Stomach (tissue), 9 donors: ENCODE measurements around the gene PSME4. TPM values are rescaled to one million over a fixed set of nuclear protein-coding genes. Genes with fewer than 3 reads are reported as not detected.

Experiments used
- DNase-seq, 2 donors: peaks; one replicate each; pipeline versions ENCODE4 v3.0.0 to v3.0.0-alpha.2; 2013 to 2019
- H3K27ac ChIP-seq, 5 donors: fragments of 200-600 bp in 4 of 5; sonication (generic) in 4 of 5; one replicate each; pipeline ENCODE4 v1.5.1; 2013 to 2019; ENCODE audit warnings: mild to moderate bottlenecking in 1 of 5, moderate library complexity in 1 of 5
- H3K27me3 ChIP-seq, 3 donors: fragments of 200-600 bp; sonication (generic); one replicate each; pipeline ENCODE4 v1.5.1; 2017 to 2019; ENCODE audit warnings: mixed run types in 1 of 3
- H3K36me3 ChIP-seq, 4 donors: fragments of 200-600 bp; sonication (generic); 1 replicate in 3 of 4; 2 replicates in 1 of 4; pipeline ENCODE4 v1.5.1; 2016 to 2019
- H3K4me1 ChIP-seq, 4 donors: fragments of 200-600 bp; sonication (generic); one replicate each; pipeline ENCODE4 v1.5.1; 2016 to 2019
- H3K4me3 ChIP-seq, 4 donors: fragments of 200-600 bp; sonication (generic) in 3 of 4; one replicate each; pipeline ENCODE4 v1.5.1; 2016 to 2019; ENCODE audit warnings: mild to moderate bottlenecking in 1 of 4
- H3K9me3 ChIP-seq, 4 donors: fragments of 200-600 bp; sonication (generic); one replicate each; pipeline ENCODE4 v1.5.1; 2016 to 2019
- EP300 ChIP-seq: sonication (generic); formaldehyde crosslinking; IDR thresholded peaks from one replicate; pipeline ENCODE4 v1.6.1; 2017; ENCODE audit warnings: antibody characterized with exemption
- POLR2A ChIP-seq, 4 donors: fragments of 450-650 bp; IDR thresholded peaks; one replicate each; pipeline ENCODE4 v1.6.1; 2016; ENCODE audit warnings: antibody characterized with exemption in 4 of 4, control low read depth in 2 of 4, mild to moderate bottlenecking in 1 of 4, moderate library complexity in 1 of 4
- POLR2AphosphoS5 ChIP-seq, 3 donors: sonication (generic); formaldehyde crosslinking; IDR thresholded peaks; one replicate each; pipeline ENCODE4 v1.6.1; 2016; ENCODE audit warnings: antibody characterized with exemption in 3 of 3
- WGBS, 5 donors: extraction: QIAGEN DNeasy Blood & Tissue Kit in 3 of 5; methylation state at CpG; one replicate each; pipeline versions ENCODE4 v1.1.5 to v1.1.7; 2013 to 2018; 5-methylcytosine and 5-hydroxymethylcytosine counted together
- intact Hi-C: fragments of 100-400 bp; cut with DNase I; formaldehyde crosslinking; loops from one replicate; pipeline ENCODE4 v1.15.1; 2023; ENCODE audit warnings: low total_unique reads
- polyA plus RNA-seq, 3 donors: library from polyadenylated mRNA; stranded (reverse); fragments of 200-250 nt; gene quantifications; one replicate each; pipeline ENCODE4 v1.2.3, GENCODE V29; 2013
- total RNA-seq, 5 donors: library from RNA; depleted of rRNA; stranded (reverse); fragments of >200 nt; gene quantifications; one replicate each; pipeline versions ENCODE4 v1.1.0 to v1.2.3, GENCODE V29; 2014 to 2016
- TF ChIP-seq, protein P1 (sequence below), 7 experiments: fragments of 450-650 bp in 4 of 7; fragments of 200-600 bp in 3 of 7; sonication (generic) in 3 of 7; IDR thresholded peaks; one replicate each; pipeline ENCODE4 v1.5.1; 2016 to 2019; ENCODE audit warnings: antibody characterized with exemption in 7 of 7, control low read depth in 2 of 7, mild to moderate bottlenecking in 1 of 7
- donor health status: healthy with polysubstance abuse.
- donor health status: Bipolar disorder and iron deficiency.
- donor health status: healthy.

The PSME4 gene
- total and polyA plus RNA-seq, 8 donors = 15.1 to 133 (median 30.9) TPM

DNA sequence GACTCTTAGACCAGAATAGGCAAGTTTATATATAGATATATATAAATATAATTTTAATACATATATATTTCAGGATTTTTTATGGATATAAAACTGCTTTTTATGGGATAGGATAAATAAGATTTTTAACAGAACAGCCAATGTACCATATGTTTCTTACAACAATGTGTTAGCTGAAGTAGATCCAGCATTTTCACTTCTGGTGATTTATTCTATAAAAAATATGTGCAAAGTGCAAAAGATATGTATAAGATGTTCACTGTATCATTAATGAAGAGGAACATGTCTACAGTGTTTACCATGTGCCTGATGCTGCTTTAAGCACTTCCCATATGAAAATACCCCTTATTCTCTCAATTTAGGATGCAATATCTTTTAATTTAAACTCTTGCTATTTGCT is 88.8 kb downstream of the PSME4 start:
- no peaks in the 10 kb centered on the region for H3K4me1 ChIP-seq
- H3K27me3 ChIP-seq = no peaks in the 10 kb centered on the region
- no peak for DNase-seq
- H3K27ac ChIP-seq = no peak overlapping the region
- intact Hi-C loops = no loop called here
- no peak overlapping the region for H3K4me3 ChIP-seq
- TF ChIP-seq, protein P1, sequence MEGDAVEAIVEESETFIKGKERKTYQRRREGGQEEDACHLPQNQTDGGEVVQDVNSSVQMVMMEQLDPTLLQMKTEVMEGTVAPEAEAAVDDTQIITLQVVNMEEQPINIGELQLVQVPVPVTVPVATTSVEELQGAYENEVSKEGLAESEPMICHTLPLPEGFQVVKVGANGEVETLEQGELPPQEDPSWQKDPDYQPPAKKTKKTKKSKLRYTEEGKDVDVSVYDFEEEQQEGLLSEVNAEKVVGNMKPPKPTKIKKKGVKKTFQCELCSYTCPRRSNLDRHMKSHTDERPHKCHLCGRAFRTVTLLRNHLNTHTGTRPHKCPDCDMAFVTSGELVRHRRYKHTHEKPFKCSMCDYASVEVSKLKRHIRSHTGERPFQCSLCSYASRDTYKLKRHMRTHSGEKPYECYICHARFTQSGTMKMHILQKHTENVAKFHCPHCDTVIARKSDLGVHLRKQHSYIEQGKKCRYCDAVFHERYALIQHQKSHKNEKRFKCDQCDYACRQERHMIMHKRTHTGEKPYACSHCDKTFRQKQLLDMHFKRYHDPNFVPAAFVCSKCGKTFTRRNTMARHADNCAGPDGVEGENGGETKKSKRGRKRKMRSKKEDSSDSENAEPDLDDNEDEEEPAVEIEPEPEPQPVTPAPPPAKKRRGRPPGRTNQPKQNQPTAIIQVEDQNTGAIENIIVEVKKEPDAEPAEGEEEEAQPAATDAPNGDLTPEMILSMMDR (IDR thresholded peaks at IDR 0.05) = no peak
- H3K36me3 ChIP-seq = peaks cover 32 to 100% (median 96%) of the 10 kb centered on the region in 4 donors
- H3K9me3 ChIP-seq = no peaks in the 10 kb centered on the region

DNA sequence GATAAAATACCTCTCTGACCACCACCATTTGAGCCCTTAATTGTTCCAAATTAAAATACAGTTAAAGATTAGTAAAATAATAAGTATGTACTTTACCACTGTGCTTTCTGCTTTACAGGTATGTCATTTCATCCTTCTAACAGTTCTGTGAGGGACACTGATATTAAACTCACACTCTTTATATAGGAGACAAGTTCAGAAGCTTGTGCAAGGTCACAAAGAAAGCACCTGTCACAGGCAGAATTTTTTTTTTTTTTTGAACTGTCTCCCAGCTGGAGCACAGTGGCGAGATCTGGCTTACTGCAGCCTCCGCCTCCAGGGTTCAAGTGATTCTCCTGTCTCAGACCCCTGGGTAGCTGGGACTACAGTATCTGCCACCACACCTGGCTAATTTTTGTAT is 89.4 kb downstream of the PSME4 start:
- DNase-seq = no peak
- Histone ChIP-seq H3K4me3 (no peak overlapping the region), H3K27me3 (no peaks in the 10 kb centered on the region), H3K36me3 (peaks cover 27 to 100% (median 92%) of the 10 kb centered on the region in 4 donors), H3K4me1 (no peaks in the 10 kb centered on the region), H3K9me3 (no peaks in the 10 kb centered on the region), H3K27ac (no peak overlapping the region)
- 81 to 99% (median 96%) methylated on average over 2 of the region's 2 CpGs for WGBS, 5 donors
- intact Hi-C loops = no loop called here
- TF ChIP-seq EP300 = no peak
- TF ChIP-seq POLR2AphosphoS5 (IDR thresholded peaks at IDR 0.05) = no peak
- TF ChIP-seq POLR2A (IDR thresholded peaks at IDR 0.05) = no peak
- TF ChIP-seq, protein P1 (IDR thresholded peaks at IDR 0.05) = no peak

DNA sequence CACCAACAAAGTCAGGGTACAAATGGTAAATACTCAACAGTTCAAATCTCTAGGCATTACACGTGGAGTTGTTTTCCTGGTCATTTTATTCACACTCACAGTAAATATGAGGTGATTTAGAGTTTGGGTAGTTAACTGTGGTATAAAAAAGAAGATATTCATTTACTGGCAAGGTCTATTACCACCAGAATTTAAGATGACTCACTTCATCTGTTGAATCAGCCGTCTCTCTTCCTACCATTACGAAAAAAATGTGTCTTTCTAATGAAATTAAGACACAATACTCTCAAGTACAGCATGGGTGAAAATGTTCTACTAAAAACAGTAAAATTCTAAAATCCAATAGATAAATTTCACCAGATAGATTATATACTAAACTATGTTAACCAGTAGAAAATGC is 90.0 kb downstream of the PSME4 start:
- Histone ChIP-seq H3K9me3 (no peaks in the 10 kb centered on the region), H3K4me1 (no peaks in the 10 kb centered on the region), H3K36me3 (peaks cover 21 to 100% (median 88%) of the 10 kb centered on the region in 4 donors), H3K4me3 (no peak overlapping the region), H3K27me3 (no peaks in the 10 kb centered on the region), H3K27ac (no peak overlapping the region)
- intact Hi-C loops = no loop called here
- TF ChIP-seq POLR2AphosphoS5 (IDR thresholded peaks at IDR 0.05) = no peak
- TF ChIP-seq POLR2A (IDR thresholded peaks at IDR 0.05) = no peak
- TF ChIP-seq, protein P1 (IDR thresholded peaks at IDR 0.05) = no peak
- TF ChIP-seq EP300 = no peak
- 83 to 93% (median 87%) methylated on average over 3 of the region's 3 CpGs for WGBS, 5 donors
- DNase-seq = no peak

DNA sequence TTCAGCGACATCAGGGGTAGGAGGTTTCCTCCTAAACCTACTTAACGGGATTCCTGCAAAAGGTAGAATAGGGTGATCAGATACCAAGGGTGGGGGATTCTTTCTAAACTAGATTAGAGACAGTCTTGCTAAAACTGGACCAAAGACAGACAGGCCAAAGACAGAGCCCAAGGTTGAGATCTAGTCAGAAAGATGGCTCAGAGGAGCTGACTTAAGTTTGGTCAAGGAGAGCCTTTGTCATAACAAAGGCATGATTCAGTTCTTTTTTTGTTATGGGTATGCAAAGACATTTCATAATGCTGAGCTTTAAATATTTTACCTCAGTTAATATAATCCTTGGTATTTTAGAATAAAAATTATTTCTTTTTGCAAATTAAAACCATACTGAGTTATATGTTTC is 93.2 kb downstream of the PSME4 start:
- Histone ChIP-seq H3K36me3 (peaks cover 7 to 97% (median 87%) of the 10 kb centered on the region in 4 donors), H3K27me3 (no peaks in the 10 kb centered on the region), H3K4me1 (no peaks in the 10 kb centered on the region), H3K4me3 (no peak overlapping the region), H3K9me3 (no peaks in the 10 kb centered on the region), H3K27ac (no peak overlapping the region)
- TF ChIP-seq EP300 (no peak), POLR2AphosphoS5 (IDR thresholded peaks at IDR 0.05) (no peak)
- TF ChIP-seq, protein P1 (IDR thresholded peaks at IDR 0.05) = no peak
- intact Hi-C loops = no loop called here
- DNase-seq = no peak
- WGBS, 5 donors = 91 to 98% (median 94%) methylated on average over 2 of the region's 2 CpGs

DNA sequence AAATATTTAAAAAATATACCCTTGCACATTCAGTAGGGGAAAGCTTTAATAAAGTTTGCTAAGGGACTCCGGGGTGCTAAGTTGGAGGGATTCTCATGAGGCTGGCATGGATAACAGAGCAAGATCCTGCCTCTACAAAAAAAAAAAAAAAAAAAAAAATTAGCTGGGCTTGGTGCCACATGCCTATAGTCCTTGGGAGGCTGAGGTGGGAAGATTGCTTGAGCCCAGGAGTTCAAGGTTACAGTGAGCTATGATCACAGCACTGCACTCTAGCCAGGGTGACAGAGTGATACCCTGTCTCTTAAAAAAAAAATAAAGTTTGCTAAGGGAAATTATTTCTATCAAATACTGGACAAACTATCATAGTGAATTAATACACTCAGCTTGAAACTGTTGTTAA is 93.7 kb downstream of the PSME4 start:
- H3K27me3 ChIP-seq = no peaks in the 10 kb centered on the region
- H3K36me3 ChIP-seq = peaks cover 7 to 96% (median 87%) of the 10 kb centered on the region in 4 donors
- 33 to 60% (median 44%) methylated on average over 1 of the region's 1 CpG for WGBS, 5 donors
- H3K27ac ChIP-seq = no peak overlapping the region
- H3K4me1 ChIP-seq = no peaks in the 10 kb centered on the region
- H3K9me3 ChIP-seq = no peaks in the 10 kb centered on the region
- intact Hi-C loops = no loop called here
- TF ChIP-seq POLR2AphosphoS5 (IDR thresholded peaks at IDR 0.05) = no peak
- TF ChIP-seq, protein P1 (IDR thresholded peaks at IDR 0.05) = no peak
- no peak for TF ChIP-seq POLR2A (IDR thresholded peaks at IDR 0.05)
- no peak for TF ChIP-seq EP300
- H3K4me3 ChIP-seq = no peak overlapping the region
- no peak for DNase-seq
